Duodenal mucosa (tissue), 2 donors: ENCODE results near the gene LEKR1.
"Not testable (repeated sequence)": the region's sequence is repeated elsewhere in the genome, so short reads cannot be mapped to it uniquely, and the experiment has no call there.

Experiments used
- H3K27ac ChIP-seq: one replicate; pipeline ENCODE4 v1.7.0; 2013; ENCODE audit warnings: low read depth, low read length
- H3K27me3 ChIP-seq, 2 donors: one replicate each; pipeline ENCODE4 v1.7.0; 2013; ENCODE audit warnings: low read length in 2 of 2, control low read depth in 1 of 2; ENCODE audit not compliant: insufficient read depth in 2 of 2, control insufficient read depth in 1 of 2
- H3K36me3 ChIP-seq, 2 donors: one replicate each; pipeline ENCODE4 v1.7.0; 2013; ENCODE audit warnings: low read length in 2 of 2, control low read depth in 1 of 2; ENCODE audit not compliant: insufficient read depth in 2 of 2, control insufficient read depth in 1 of 2
- H3K4me1 ChIP-seq, 2 donors: one replicate each; pipeline ENCODE4 v1.7.0; 2013; ENCODE audit warnings: low read length in 2 of 2, control low read depth in 1 of 2; ENCODE audit not compliant: insufficient read depth in 2 of 2, control insufficient read depth in 1 of 2
- H3K4me3 ChIP-seq, 2 donors: one replicate each; pipeline ENCODE4 v1.7.0; 2013; ENCODE audit warnings: low read length in 2 of 2, low read depth in 1 of 2
- H3K9ac ChIP-seq, 2 donors: one replicate each; pipeline ENCODE4 v1.7.0; 2013; ENCODE audit warnings: low read length in 2 of 2, low read depth in 1 of 2
- H3K9me3 ChIP-seq, 2 donors: one replicate each; pipeline ENCODE4 v1.7.0; 2013; ENCODE audit warnings: low read length in 2 of 2, control low read depth in 1 of 2; ENCODE audit not compliant: control insufficient read depth in 1 of 2

The LEKR1 gene

GRCh38 chr3:156792536-156792935 lies 33.6 kb upstream of the LEKR1 start:
- no peaks in the 10 kb centered on the region for H3K9me3 ChIP-seq
- H3K27me3 ChIP-seq, result no peaks in the 10 kb centered on the region
- no peaks in the 10 kb centered on the region for H3K36me3 ChIP-seq
- no peak overlapping the region for H3K4me3 ChIP-seq
- no peak overlapping the region for H3K9ac ChIP-seq
- H3K27ac ChIP-seq, result no peak overlapping the region
- peaks cover 6 to 10% of the 10 kb centered on the region in 2 donors for H3K4me1 ChIP-seq

- no peak overlapping the region for H3K4me3 ChIP-seq
- H3K9me3 ChIP-seq, result no peaks in the 10 kb centered on the region
- H3K27me3 ChIP-seq, result no peaks in the 10 kb centered on the region
- H3K27ac ChIP-seq, result no peak overlapping the region
- H3K4me1 ChIP-seq, result peaks cover 6 to 12% of the 10 kb centered on the region in 2 donors
- H3K36me3 ChIP-seq, result no peaks in the 10 kb centered on the region
- no peak overlapping the region for H3K9ac ChIP-seq
These were observed 33.2 kb upstream of the LEKR1 start for GRCh38 chr3:156792945-156793344.

GRCh38 chr3:156793400-156793799 lies 32.8 kb upstream of the LEKR1 start:
- no peak overlapping the region for H3K4me3 ChIP-seq
- H3K36me3 ChIP-seq, result no peaks in the 10 kb centered on the region
- H3K9me3 ChIP-seq, result no peaks in the 10 kb centered on the region
- no peaks in the 10 kb centered on the region for H3K27me3 ChIP-seq
- no peak overlapping the region for H3K27ac ChIP-seq
- no peak overlapping the region for H3K9ac ChIP-seq
- H3K4me1 ChIP-seq, result peaks cover 6 to 12% of the 10 kb centered on the region in 2 donors

- peaks cover 6 to 12% of the 10 kb centered on the region in 2 donors for H3K4me1 ChIP-seq
- H3K4me3 ChIP-seq, result no peak overlapping the region
- no peak overlapping the region for H3K27ac ChIP-seq
- no peaks in the 10 kb centered on the region for H3K9me3 ChIP-seq
- H3K36me3 ChIP-seq, result no peaks in the 10 kb centered on the region
- no peaks in the 10 kb centered on the region for H3K27me3 ChIP-seq
- H3K9ac ChIP-seq, result no peak overlapping the region
These were observed 32.3 kb upstream of the LEKR1 start for GRCh38 chr3:156793851-156794250.

GRCh38 chr3:156795890-156796481 lies 30.2 kb upstream of the LEKR1 start:
- Histone ChIP-seq H3K27me3 (no peaks in the 10 kb centered on the region), H3K4me3 (no peak overlapping the region), H3K9me3 (peaks cover 0 to 5% of the 10 kb centered on the region in 2 donors), H3K36me3 (no peaks in the 10 kb centered on the region), H3K9ac (no peak overlapping the region), H3K27ac (no peak overlapping the region), H3K4me1 (peaks cover 6 to 12% of the 10 kb centered on the region in 2 donors)

GRCh38 chr3:156797368-156797767 lies 28.8 kb upstream of the LEKR1 start:
- Histone ChIP-seq H3K27ac (no peak overlapping the region), H3K9me3 (peaks cover 0 to 5% of the 10 kb centered on the region in 2 donors), H3K9ac (no peak overlapping the region), H3K27me3 (no peaks in the 10 kb centered on the region), H3K36me3 (no peaks in the 10 kb centered on the region), H3K4me1 (peaks cover 6 to 12% of the 10 kb centered on the region in 2 donors), H3K4me3 (no peak overlapping the region)

- not testable (repeated sequence) for H3K36me3 ChIP-seq, H3K27ac ChIP-seq, H3K27me3 ChIP-seq, H3K4me3 ChIP-seq, H3K9me3 ChIP-seq, H3K9ac ChIP-seq
- H3K4me1 ChIP-seq, result peaks cover 6 to 12% of the 10 kb centered on the region in 2 donors
These were observed 25.9 kb upstream of the LEKR1 start for GRCh38 chr3:156800287-156800686.

- Histone ChIP-seq H3K27ac (no peak overlapping the region), H3K4me1 (peaks cover 0 to 3% of the 10 kb centered on the region in 2 donors), H3K9ac (no peak overlapping the region), H3K27me3 (no peaks in the 10 kb centered on the region), H3K36me3 (no peaks in the 10 kb centered on the region), H3K4me3 (no peak overlapping the region), H3K9me3 (peaks cover 0 to 5% of the 10 kb centered on the region in 2 donors)
These were observed 24.4 kb upstream of the LEKR1 start for GRCh38 chr3:156801746-156802145.

- Histone ChIP-seq H3K27me3 (no peaks in the 10 kb centered on the region), H3K9ac (no peak overlapping the region), H3K36me3 (no peaks in the 10 kb centered on the region), H3K4me1 (no peaks in the 10 kb centered on the region), H3K27ac (no peak overlapping the region), H3K9me3 (peaks cover 0 to 5% of the 10 kb centered on the region in 2 donors), H3K4me3 (no peak overlapping the region)
These were observed 23.1 kb upstream of the LEKR1 start for GRCh38 chr3:156802821-156803606.

GRCh38 chr3:156803952-156804741 lies 22.0 kb upstream of the LEKR1 start:
- H3K9ac ChIP-seq, result no peak overlapping the region
- H3K27me3 ChIP-seq, result no peaks in the 10 kb centered on the region
- H3K4me3 ChIP-seq, result no peak overlapping the region
- H3K4me1 ChIP-seq, result no peaks in the 10 kb centered on the region
- H3K9me3 ChIP-seq, result peaks cover 0 to 4% of the 10 kb centered on the region in 2 donors
- H3K36me3 ChIP-seq, result no peaks in the 10 kb centered on the region
- H3K27ac ChIP-seq, result no peak overlapping the region
